Naive thymus-derived CD8-positive, alpha-beta T cell (primary cell): Measurements from ENCODE around the gene PRKG1. TPM values are rescaled to one million over a fixed set of nuclear protein-coding genes. Genes with fewer than 3 reads are reported as not detected.
"Not testable (repeated sequence)": the region's sequence is repeated elsewhere in the genome, so short reads cannot be mapped to it uniquely, and the experiment has no call there.

Experiments
- ATAC-seq, 2 donors: fragments of 150-1000 bp; cut with Tn5 transposase in 1 of 2; sonication (Bioruptor Pico), chemical (Tn5 transposase) in 1 of 2; 1 replicate in 1 of 2; 2 replicates in 1 of 2; pipeline ENCODE4 v1.10.0; 2021; ENCODE audit warnings: mild to moderate bottlenecking in 2 of 2, moderate library complexity in 2 of 2
- POLR2A ChIA-PET: fragments of 350-600 bp; sonication (Branson Sonifier 250); formaldehyde crosslinking; loops from one replicate; lab custom pipeline; 2021; ENCODE audit warnings: antibody characterized with exemption; lab: Charles Lee
- DNase-seq, 10 donors: peaks; one replicate each; pipeline versions ENCODE4 v3.0.0 to v3.0.0-alpha.2; 2020 to 2022
- H3K27ac Mint-ChIP-seq, 10 donors: one replicate each; pipeline ENCODE4 v1.8.0; 2020 to 2022; ENCODE audit warnings: mild to moderate bottlenecking in 10 of 10, mixed read lengths in 10 of 10, moderate library complexity in 4 of 10, inconsistent platforms in 1 of 10
- H3K27me3 Mint-ChIP-seq, 5 donors: one replicate each; pipeline ENCODE4 v1.8.0; 2021 to 2022; ENCODE audit warnings: mixed read lengths in 5 of 5
- H3K36me3 Mint-ChIP-seq, 3 donors: one replicate each; pipeline ENCODE4 v1.8.0; 2020 to 2022; ENCODE audit warnings: mixed read lengths in 3 of 3, mild to moderate bottlenecking in 2 of 3, inconsistent platforms in 1 of 3
- H3K4me1 Mint-ChIP-seq, 4 donors: one replicate each; pipeline ENCODE4 v1.8.0; 2021 to 2022; ENCODE audit warnings: mixed read lengths in 4 of 4
- H3K4me3 Mint-ChIP-seq, 10 donors: one replicate each; pipeline ENCODE4 v1.8.0; 2020 to 2022; ENCODE audit warnings: mild to moderate bottlenecking in 10 of 10, mixed read lengths in 10 of 10, moderate library complexity in 6 of 10, inconsistent platforms in 1 of 10
- H3K9me3 Mint-ChIP-seq, 9 donors: one replicate each; pipeline ENCODE4 v1.8.0; 2020 to 2022; ENCODE audit warnings: mixed read lengths in 9 of 9, mild to moderate bottlenecking in 3 of 9, inconsistent platforms in 1 of 9, moderate library complexity in 1 of 9
- polyA plus RNA-seq, 3 donors: library from polyadenylated mRNA; unstranded; fragments of 300-500 nt; fragmentation: Illumina TruSeq; gene quantifications; one replicate each; pipeline ENCODE4 v1.2.3, GENCODE V29; 2021
- total RNA-seq, 8 experiments: library from RNA in 2 of 8; stranded (reverse) in 2 of 8; gene quantifications; one replicate each; pipeline ENCODE4 v1.2.3 and lab custom pipeline; 2021 to 2026

Gene PRKG1
- total and polyA plus RNA-seq, 5 experiments from 2014 or later = not detected

DNA sequence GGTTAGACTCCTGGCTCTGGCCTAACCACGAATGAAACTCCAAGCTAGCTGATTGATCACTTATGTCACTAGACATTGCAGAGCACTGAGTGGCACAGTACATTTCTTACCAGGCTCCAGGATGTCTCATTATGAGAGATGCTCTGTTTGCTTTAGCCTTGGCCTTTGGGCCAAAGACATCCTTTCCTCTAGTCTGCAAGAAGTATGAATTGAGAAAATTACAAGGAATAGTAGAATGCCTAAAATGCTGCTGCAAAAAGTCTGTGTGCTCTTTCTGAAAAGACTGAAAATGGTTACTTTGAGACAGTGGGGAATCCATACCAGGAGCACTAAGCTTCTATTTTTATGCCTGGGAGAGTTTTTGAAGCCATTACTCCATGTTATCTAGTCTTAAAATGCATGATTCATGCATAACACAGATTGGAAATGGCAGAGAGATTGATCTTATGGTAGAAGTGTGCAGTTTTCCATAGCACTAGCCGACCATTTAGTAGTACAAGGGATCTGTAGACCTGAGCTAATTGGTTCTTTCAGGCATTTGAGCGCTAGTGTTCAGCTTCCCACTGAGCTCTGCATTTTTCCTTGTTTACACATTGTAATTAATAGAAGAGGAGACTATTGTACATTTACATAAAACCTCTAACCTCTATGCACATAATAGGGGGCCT, 303.8 kb downstream of the PRKG1 start:
- Mint-ChIP-seq H3K27ac (no peak overlapping the region), H3K36me3 (no peaks in the 10 kb centered on the region), H3K4me3 (no peak overlapping the region), H3K4me1 (no peaks in the 10 kb centered on the region), H3K27me3 (peaks cover 0 to 2% (median 0%) of the 10 kb centered on the region in 5 donors), H3K9me3 (no peaks in the 10 kb centered on the region)
- ATAC-seq (no peak), DNase-seq (no peak)
- POLR2A ChIA-PET = no interaction called here

DNA sequence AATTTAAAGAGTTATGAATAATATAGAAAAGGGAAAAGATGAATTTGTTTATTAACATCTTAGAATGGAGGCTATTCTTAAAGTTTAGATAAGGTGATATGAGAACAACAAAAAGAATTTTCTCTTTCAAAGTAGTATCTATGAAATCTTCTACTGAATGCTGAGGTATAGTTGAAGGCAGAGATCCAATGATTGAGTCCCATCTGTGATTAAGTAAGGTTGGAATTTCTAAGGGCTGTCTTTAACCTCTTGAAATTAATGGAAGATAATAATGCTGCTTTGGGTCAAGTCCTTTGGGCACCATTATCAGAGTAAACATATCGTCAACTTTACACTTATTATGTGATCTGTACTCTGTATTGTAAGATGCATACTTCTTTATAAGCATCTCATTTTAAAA, 307.9 kb downstream of the PRKG1 start:
- Mint-ChIP-seq H3K4me1 (no peaks in the 10 kb centered on the region), H3K36me3 (no peaks in the 10 kb centered on the region), H3K27me3 (peaks cover 0 to 4% (median 0%) of the 10 kb centered on the region in 5 donors), H3K9me3 (no peaks in the 10 kb centered on the region), H3K27ac (no peak overlapping the region), H3K4me3 (no peak overlapping the region)
- POLR2A ChIA-PET = no interaction called here
- DNase-seq = no peak
- ATAC-seq = no peak

DNA sequence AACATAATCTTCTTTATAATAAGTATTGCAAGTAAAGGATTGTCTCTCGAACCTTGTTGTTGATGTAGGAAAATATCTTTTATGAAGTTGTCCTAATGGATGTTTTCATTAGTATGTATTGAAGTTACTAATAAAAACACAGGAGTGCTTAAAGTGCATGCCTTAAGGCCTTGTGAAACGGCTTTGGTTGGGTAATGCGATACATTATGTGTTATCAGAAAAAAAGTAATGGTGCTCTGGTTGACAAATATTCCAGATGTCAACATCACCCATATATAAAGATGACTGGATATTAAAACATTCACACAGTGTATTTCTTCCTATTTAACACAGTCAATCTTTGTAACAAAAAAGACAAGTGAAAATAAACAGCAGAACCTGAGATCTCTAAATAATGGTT, 310.7 kb downstream of the PRKG1 start:
- Mint-ChIP-seq H3K27ac (no peak overlapping the region), H3K4me3 (no peak overlapping the region), H3K36me3 (no peaks in the 10 kb centered on the region), H3K27me3 (peaks cover 0 to 7% (median 0%) of the 10 kb centered on the region in 5 donors), H3K9me3 (no peaks in the 10 kb centered on the region), H3K4me1 (no peaks in the 10 kb centered on the region)
- no peak for ATAC-seq
- DNase-seq = no peak
- POLR2A ChIA-PET = no interaction called here

DNA sequence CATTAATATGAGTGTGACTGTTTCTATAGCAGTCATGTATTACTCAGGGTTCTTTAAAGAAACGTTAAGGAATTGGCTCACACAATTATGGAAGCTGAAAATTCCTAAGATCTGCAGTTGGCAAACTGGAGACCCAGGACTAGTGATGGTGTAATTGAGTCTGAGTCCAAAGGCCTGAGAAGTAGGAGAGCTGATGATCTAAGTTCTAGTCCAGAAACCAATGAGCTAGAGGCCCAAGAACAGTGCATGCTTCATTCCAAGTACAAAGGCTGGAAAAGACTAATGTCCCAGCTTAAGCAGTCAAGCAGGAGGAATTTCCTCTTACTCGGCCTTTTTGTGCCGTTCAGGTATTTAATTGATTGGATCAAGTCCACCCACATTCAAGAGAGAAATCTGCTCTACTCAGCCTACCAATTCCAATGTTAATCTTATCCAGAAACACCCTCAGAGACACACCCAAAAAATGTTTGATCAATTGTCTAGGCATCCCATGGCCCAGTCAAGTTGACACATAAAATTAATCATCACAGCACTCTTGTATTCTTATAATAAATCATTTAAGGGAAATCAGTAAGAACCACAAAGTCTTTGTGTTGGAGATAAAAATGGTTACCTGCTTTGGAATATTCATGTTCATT, 312.1 kb downstream of the PRKG1 start:
- H3K36me3 Mint-ChIP-seq = no peaks in the 10 kb centered on the region
- POLR2A ChIA-PET = no interaction called here
- no peak for DNase-seq
- H3K9me3 Mint-ChIP-seq = no peaks in the 10 kb centered on the region
- H3K4me1 Mint-ChIP-seq = no peaks in the 10 kb centered on the region
- H3K27ac Mint-ChIP-seq = no peak overlapping the region
- peaks cover 0 to 7% (median 0%) of the 10 kb centered on the region in 5 donors for H3K27me3 Mint-ChIP-seq
- ATAC-seq = no peak
- no peak overlapping the region for H3K4me3 Mint-ChIP-seq

DNA sequence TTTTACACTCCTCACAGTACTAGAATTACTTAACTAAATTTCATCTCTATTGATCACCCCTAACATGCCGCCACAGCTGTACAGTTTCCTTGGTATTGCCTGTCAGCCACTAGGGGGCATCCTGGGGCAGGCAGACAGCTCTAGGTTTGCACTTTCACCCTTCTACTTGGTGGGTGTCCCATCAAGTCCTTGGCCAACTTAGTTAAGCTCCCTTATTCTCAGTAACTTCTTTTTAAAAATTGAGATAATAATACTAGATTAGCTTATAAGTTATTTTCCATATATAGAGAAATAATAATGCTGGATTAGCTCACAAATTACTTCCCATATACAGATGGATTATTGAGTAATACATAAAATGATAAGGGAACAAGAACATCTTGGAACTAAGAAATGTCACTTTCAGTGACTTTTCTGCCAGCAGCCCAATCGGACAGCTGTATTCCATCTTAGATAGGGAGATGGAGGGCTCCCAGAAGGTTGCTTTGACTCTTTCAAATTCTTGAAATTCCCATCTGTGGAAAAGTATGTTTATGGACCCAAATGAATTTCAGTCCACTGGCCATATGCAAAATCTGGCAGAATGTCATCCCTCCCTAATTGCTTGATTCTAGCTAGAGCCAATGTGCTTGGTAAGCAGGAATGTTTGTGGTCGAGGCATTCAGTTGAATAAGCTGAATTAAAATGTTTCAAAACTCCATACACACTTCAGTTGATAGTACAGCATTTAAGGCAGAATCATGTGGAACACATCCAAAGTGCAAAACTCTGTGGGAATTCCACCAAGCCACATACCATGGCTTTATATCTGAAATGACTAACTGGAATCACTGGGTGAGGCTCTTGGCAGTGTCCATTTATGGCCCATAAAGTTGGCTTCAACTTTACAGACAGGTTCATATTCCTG, 315.4 kb downstream of the PRKG1 start:
- H3K36me3 Mint-ChIP-seq = no peaks in the 10 kb centered on the region
- H3K27me3 Mint-ChIP-seq = peaks cover 0 to 2% (median 0%) of the 10 kb centered on the region in 5 donors
- no peak for ATAC-seq
- H3K4me1 Mint-ChIP-seq = no peaks in the 10 kb centered on the region
- POLR2A ChIA-PET = no interaction called here
- peak in 7 of 10 donors; percentile 10 to 66 (median 23) for DNase-seq
- H3K27ac Mint-ChIP-seq = no peak overlapping the region
- no peak overlapping the region for H3K4me3 Mint-ChIP-seq
- no peaks in the 10 kb centered on the region for H3K9me3 Mint-ChIP-seq

DNA sequence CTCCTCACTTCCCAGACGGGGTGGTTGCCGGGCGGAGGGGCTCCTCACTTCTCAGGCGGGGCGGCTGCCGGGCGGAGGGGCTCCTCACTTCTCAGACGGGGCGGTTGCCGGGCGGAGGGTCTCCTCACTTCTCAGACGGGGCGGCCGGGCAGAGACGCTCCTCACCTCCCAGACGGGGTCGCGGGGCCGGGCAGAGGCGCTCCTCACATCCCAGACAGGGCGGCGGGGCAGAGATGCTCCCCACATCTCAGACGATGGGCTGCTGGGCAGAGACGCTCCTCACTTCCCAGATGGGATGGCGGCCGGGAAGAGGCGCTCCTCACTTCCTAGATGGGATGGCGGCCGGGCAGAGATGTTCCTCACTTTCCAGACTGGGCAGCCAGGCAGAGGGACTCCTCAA, 318.7 kb downstream of the PRKG1 start:
- H3K36me3 Mint-ChIP-seq, H3K4me3 Mint-ChIP-seq, H3K27ac Mint-ChIP-seq, DNase-seq, H3K27me3 Mint-ChIP-seq, POLR2A ChIA-PET, ATAC-seq, H3K9me3 Mint-ChIP-seq, H3K4me1 Mint-ChIP-seq: not testable (repeated sequence)

DNA sequence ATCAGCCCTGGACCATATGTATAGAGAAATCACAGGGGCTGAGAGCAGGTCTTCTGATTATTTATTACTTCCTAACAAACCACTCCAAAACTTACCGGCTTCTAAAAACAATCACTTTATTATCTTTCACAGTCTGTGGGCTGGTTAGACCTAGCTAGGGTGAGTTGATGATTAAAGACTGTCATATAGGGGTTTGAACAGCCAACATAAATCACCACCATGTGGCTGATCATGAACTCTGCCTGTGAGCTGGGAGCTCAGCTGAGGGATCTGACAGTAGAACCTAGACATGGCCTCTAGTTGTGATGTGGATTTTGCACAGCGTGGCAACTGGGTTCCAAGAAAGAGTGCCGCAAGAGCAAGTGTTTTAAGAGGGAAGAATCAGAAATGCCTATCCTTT, 319.8 kb downstream of the PRKG1 start:
- Mint-ChIP-seq H3K27me3 (peaks cover 0 to 3% (median 0%) of the 10 kb centered on the region in 5 donors), H3K36me3 (no peaks in the 10 kb centered on the region), H3K4me3 (no peak overlapping the region), H3K4me1 (no peaks in the 10 kb centered on the region), H3K9me3 (no peaks in the 10 kb centered on the region), H3K27ac (no peak overlapping the region)
- no peak for DNase-seq
- no peak for ATAC-seq
- POLR2A ChIA-PET = no interaction called here

DNA sequence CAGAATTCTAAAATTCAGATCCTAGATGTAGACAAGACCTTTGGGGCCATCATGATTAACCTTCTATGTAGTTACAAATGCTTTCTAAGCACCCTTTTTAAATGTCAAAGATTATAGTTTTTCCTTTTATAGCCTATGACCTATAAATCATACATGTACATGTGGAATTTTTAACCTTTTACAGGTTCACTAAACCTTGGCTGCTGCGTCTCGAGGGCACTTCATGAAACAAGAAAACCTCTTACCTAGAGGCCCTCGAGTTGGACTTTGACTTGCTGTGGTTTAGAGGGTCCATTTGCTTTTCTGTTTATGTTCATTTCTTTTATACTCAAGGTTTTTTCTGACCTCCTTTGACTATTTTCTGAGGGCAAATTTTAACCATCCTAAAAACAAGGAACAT, 323.0 kb downstream of the PRKG1 start:
- ATAC-seq = no peak
- no peaks in the 10 kb centered on the region for H3K9me3 Mint-ChIP-seq
- POLR2A ChIA-PET = no interaction called here

DNA sequence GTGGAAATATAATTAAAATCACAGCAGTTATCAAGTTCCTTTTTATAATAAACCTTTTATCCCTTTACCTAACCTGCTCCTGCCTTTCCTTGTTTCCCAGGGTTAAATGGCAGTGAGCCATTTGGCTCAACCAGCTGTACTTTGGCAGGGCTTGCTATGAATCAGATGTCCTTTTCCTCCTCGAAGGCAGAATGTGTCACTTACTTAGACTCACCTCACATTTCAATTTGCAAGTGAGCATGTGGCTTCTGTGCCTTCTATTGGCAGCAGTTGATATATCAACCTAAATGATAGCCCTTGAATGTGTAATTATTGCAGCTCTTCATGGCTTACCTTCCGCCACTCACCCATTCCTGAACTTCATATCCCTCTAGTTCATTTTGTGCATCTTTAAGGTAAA, 323.4 kb downstream of the PRKG1 start:
- Mint-ChIP-seq H3K27ac (no peak overlapping the region), H3K4me3 (no peak overlapping the region), H3K27me3 (peaks cover 0 to 3% (median 0%) of the 10 kb centered on the region in 5 donors), H3K9me3 (no peaks in the 10 kb centered on the region), H3K36me3 (no peaks in the 10 kb centered on the region), H3K4me1 (no peaks in the 10 kb centered on the region)
- POLR2A ChIA-PET = no interaction called here
- DNase-seq = no peak
- no peak for ATAC-seq

More for the DNA sequence above, 323.0 kb downstream of the PRKG1 start:
- no peak for DNase-seq
- Mint-ChIP-seq H3K4me1 (no peaks in the 10 kb centered on the region), H3K27me3 (peaks cover 0 to 3% (median 0%) of the 10 kb centered on the region in 5 donors), H3K4me3 (no peak overlapping the region), H3K27ac (no peak overlapping the region), H3K36me3 (no peaks in the 10 kb centered on the region)

DNA sequence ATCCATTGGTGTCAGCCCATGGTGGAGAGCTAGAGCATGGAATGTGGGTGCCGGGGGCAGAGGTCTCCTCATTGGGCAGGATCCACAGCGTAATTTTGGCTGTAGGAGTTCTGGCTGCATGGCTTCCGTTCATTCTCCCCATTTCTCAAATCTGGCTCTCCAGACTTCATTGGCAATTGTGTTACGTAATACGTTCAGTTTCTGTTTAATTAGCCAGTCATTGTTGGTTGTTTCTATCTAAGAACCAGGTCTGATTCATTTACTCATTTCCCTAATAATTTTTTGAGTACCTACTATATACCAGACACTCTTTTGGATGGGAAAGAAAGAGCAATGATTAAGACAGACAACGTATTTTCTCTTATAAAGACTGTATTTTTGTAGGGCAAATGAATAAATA, 325.6 kb downstream of the PRKG1 start:
- ATAC-seq (no peak), DNase-seq (no peak)
- no peaks in the 10 kb centered on the region for H3K36me3 Mint-ChIP-seq
- H3K9me3 Mint-ChIP-seq = no peaks in the 10 kb centered on the region
- peaks cover 0 to 3% (median 0%) of the 10 kb centered on the region in 5 donors for H3K27me3 Mint-ChIP-seq
- H3K4me1 Mint-ChIP-seq = no peaks in the 10 kb centered on the region
- POLR2A ChIA-PET = no interaction called here
- no peak overlapping the region for H3K4me3 Mint-ChIP-seq
- H3K27ac Mint-ChIP-seq = no peak overlapping the region

DNA sequence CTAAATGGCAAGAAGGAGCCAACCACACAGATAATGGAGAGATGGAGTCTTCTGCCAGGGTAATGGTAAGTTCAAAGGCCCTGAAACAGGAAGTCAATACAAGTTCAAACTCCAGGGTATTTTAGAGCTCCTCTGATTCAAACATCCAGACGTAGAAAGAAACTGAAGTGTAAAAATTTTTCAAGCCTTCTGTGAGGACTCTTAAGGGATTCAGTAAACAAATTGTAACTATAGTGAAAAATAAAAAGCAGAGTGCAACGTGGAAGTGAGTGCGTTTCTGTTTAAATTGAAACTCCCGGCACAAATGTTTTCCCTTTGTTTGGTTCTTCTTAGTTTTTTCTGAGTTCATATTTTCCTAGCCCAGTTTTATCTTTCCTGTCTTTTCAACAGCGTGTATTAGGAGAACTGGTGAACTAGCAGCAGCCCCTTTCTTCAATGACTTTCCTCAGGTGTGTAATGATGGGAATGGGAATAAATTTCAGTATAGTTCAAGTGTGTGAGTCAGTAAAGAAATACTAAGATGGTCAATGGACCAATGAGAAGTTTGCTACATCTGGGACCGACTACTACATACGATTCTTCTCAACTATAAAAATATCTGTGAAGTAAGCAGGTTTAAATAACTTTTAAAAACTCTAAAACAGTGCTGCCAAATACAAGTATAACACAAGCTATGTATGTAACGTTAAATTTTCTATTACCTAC, 326.3 kb downstream of the PRKG1 start:
- no peak overlapping the region for H3K4me3 Mint-ChIP-seq
- DNase-seq (no peak), ATAC-seq (no peak)
- H3K27me3 Mint-ChIP-seq = peaks cover 0 to 3% (median 0%) of the 10 kb centered on the region in 5 donors
- H3K9me3 Mint-ChIP-seq = no peaks in the 10 kb centered on the region
- no peaks in the 10 kb centered on the region for H3K36me3 Mint-ChIP-seq
- no peak overlapping the region for H3K27ac Mint-ChIP-seq
- POLR2A ChIA-PET = no interaction called here
- H3K4me1 Mint-ChIP-seq = no peaks in the 10 kb centered on the region

DNA sequence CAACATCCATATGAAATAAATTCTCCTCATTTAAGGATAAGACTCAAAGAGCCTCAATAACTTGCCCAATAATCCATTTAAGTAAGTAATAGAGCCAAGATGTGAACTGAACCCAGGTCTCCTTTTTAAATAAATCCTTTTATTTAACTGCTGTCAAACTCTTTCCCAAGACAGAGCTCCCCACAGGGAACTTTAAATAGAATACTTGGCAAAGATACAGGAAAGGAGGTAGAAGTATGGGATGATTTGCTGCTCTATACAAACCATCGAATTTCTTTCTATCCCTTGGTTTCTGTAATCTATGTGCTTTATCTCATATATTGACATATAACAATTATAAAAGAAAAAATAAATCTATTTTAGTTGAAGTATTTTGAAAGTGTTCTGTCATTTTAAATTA, 329.2 kb downstream of the PRKG1 start:
- POLR2A ChIA-PET = no interaction called here
- Mint-ChIP-seq H3K9me3 (no peaks in the 10 kb centered on the region), H3K27me3 (peaks cover 0 to 3% (median 0%) of the 10 kb centered on the region in 5 donors), H3K36me3 (no peaks in the 10 kb centered on the region), H3K27ac (no peak overlapping the region), H3K4me1 (no peaks in the 10 kb centered on the region), H3K4me3 (no peak overlapping the region)
- DNase-seq (no peak), ATAC-seq (no peak)
